Activated CD4-positive, alpha-beta T cell treated with anti-CD3 and anti-CD28 coated beads, Interleukin-10, Interleukin-2, amounts not matched to agents 100 ng/mL and 50 ng/mL, durations not matched to agents 16 hours and 8 hours (primary cell): ENCODE results near the gene CHRNA5.
"Not testable (repeated sequence)": the region's sequence is repeated elsewhere in the genome, so short reads cannot be mapped to it uniquely, and the experiment has no call there.

ENCODE experiments used
- DNase-seq: peaks from one replicate; pipeline ENCODE4 v3.0.0-alpha.2; 2020

Gene CHRNA5

GRCh38 chr15:78565097-78565950, at the start of gene CHRNA5:
Gene CHRNA5 (plus strand): TSS chr15:78565520. CDS start chr15:78565720, 200 bp downstream.
- DNase-seq: peak; percentile 86

GRCh38 chr15:78520035-78520434, 45.3 kb upstream of the CHRNA5 start:
- DNase-seq: not testable (repeated sequence)

- DNase-seq: no peak
Observed at GRCh38 chr15:78524230-78524629, 41.1 kb upstream of the CHRNA5 start.

GRCh38 chr15:78527325-78527724, 38.0 kb upstream of the CHRNA5 start:
- DNase-seq: no peak

- DNase-seq: no peak
Observed at GRCh38 chr15:78533331-78533730, 32.0 kb upstream of the CHRNA5 start.

GRCh38 chr15:78536134-78536533, 29.2 kb upstream of the CHRNA5 start:
- no peak for DNase-seq

- no peak for DNase-seq
Observed at GRCh38 chr15:78537266-78537905, 27.9 kb upstream of the CHRNA5 start.

GRCh38 chr15:78538358-78538757, 27.0 kb upstream of the CHRNA5 start:
- no peak for DNase-seq

- DNase-seq: not testable (repeated sequence)
Observed at GRCh38 chr15:78539464-78540140, 25.7 kb upstream of the CHRNA5 start.

GRCh38 chr15:78540141-78540870, 25.0 kb upstream of the CHRNA5 start, which contains the start of gene PSMA4:
Gene PSMA4 (plus strand): TSS chr15:78540444. CDS start chr15:78541928, 1,484 bp downstream.
- DNase-seq: peak; percentile 95

- DNase-seq: peak; percentile 38
Observed at GRCh38 chr15:78540871-78541743, 24.2 kb upstream of the CHRNA5 start.

- DNase-seq: no peak
Observed at GRCh38 chr15:78541744-78542034, 23.6 kb upstream of the CHRNA5 start.

- DNase-seq: no peak
Observed at GRCh38 chr15:78542647-78543046, 22.7 kb upstream of the CHRNA5 start.

GRCh38 chr15:78550194-78550593, 15.1 kb upstream of the CHRNA5 start:
- DNase-seq: no peak

GRCh38 chr15:78550815-78551214, 14.5 kb upstream of the CHRNA5 start:
- no peak for DNase-seq

GRCh38 chr15:78551902-78552301, 13.4 kb upstream of the CHRNA5 start:
- DNase-seq: no peak

- DNase-seq: no peak
Observed at GRCh38 chr15:78552597-78552996, 12.7 kb upstream of the CHRNA5 start.

- DNase-seq: not testable (repeated sequence)
Observed at GRCh38 chr15:78560201-78560600, 5.1 kb upstream of the CHRNA5 start.

- DNase-seq: no peak
Observed at GRCh38 chr15:78561490-78561889, 3.8 kb upstream of the CHRNA5 start.

- DNase-seq: no peak
Observed at GRCh38 chr15:78563092-78563491, 2.2 kb upstream of the CHRNA5 start.

GRCh38 chr15:78564743-78565096, 600 bp upstream of the CHRNA5 start:
- DNase-seq: no peak
